Naive thymus-derived CD4-positive, alpha-beta T cell (primary cell): ENCODE data around the gene KIAA0040. TPM values are rescaled to one million over a fixed set of nuclear protein-coding genes. Genes with fewer than 3 reads are reported as not detected.

ENCODE experiments used
- ATAC-seq: fragments of 150-1000 bp; cut with Tn5 transposase; 2 replicates; pipeline ENCODE4 v1.10.0; 2021; ENCODE audit warnings: mild to moderate bottlenecking, moderate library complexity
- CTCF ChIA-PET: fragments of 350-600 bp; sonication (Branson Sonifier 250); formaldehyde crosslinking; loops from one replicate; lab custom pipeline; 2021; ENCODE audit warnings: antibody characterized with exemption; lab: Charles Lee
- POLR2A ChIA-PET: fragments of 350-600 bp; sonication (Branson Sonifier 250); formaldehyde crosslinking; loops from one replicate; lab custom pipeline; 2021; ENCODE audit warnings: antibody characterized with exemption, inconsistent platforms; lab: Charles Lee
- DNase-seq, 9 donors: peaks; one replicate each; pipeline versions ENCODE4 v3.0.0 to v3.0.0-alpha.2; 2020 to 2022; ENCODE audit warnings: mixed read lengths in 1 of 9
- H3K27ac ChIP-seq: one replicate; pipeline ENCODE4 v1.7.0; 2013; ENCODE audit warnings: mild to moderate bottlenecking, low read depth, low read length, moderate library complexity
- H3K27me3 ChIP-seq, 2 donors: one replicate each; pipeline ENCODE4 v1.7.0; 2013; ENCODE audit warnings: low read length in 2 of 2, mild to moderate bottlenecking in 2 of 2, moderate library complexity in 2 of 2; ENCODE audit not compliant: control insufficient read depth in 2 of 2, insufficient read depth in 2 of 2
- H3K36me3 ChIP-seq, 3 experiments: 1 replicate in 2 of 3; 2 replicates in 1 of 3; pipeline ENCODE4 v1.7.0; 2013; ENCODE audit warnings: low read length in 3 of 3, mild to moderate bottlenecking in 3 of 3, moderate library complexity in 1 of 3; ENCODE audit not compliant: insufficient read depth in 3 of 3, control insufficient read depth in 2 of 3
- H3K4me1 ChIP-seq, 2 donors: one replicate each; pipeline ENCODE4 v1.7.0; 2013; ENCODE audit warnings: low read length in 2 of 2, mild to moderate bottlenecking in 2 of 2, moderate library complexity in 1 of 2; ENCODE audit not compliant: control insufficient read depth in 2 of 2, insufficient read depth in 2 of 2
- H3K4me3 ChIP-seq: 2 replicates; pipeline ENCODE4 v1.7.0; 2013; ENCODE audit warnings: mild to moderate bottlenecking, low read length
- H3K9me3 ChIP-seq, 3 experiments: 1 replicate in 2 of 3; 2 replicates in 1 of 3; pipeline ENCODE4 v1.7.0; 2013; ENCODE audit warnings: low read length in 3 of 3; ENCODE audit not compliant: control insufficient read depth in 2 of 3
- H3K27ac Mint-ChIP-seq, 9 donors: one replicate each; pipeline ENCODE4 v1.8.0; 2020 to 2022; ENCODE audit warnings: mixed read lengths in 9 of 9, mild to moderate bottlenecking in 8 of 9, moderate library complexity in 5 of 9, inconsistent platforms in 2 of 9
- H3K27me3 Mint-ChIP-seq, 5 donors: one replicate each; pipeline ENCODE4 v1.8.0; 2021 to 2022; ENCODE audit warnings: mixed read lengths in 5 of 5, mild to moderate bottlenecking in 1 of 5
- H3K36me3 Mint-ChIP-seq, 5 donors: one replicate each; pipeline ENCODE4 v1.8.0; 2020 to 2022; ENCODE audit warnings: mixed read lengths in 5 of 5, mild to moderate bottlenecking in 3 of 5, inconsistent platforms in 1 of 5
- H3K4me1 Mint-ChIP-seq, 7 donors: one replicate each; pipeline ENCODE4 v1.8.0; 2020 to 2022; ENCODE audit warnings: mixed read lengths in 7 of 7, mild to moderate bottlenecking in 3 of 7, inconsistent platforms in 1 of 7
- H3K4me3 Mint-ChIP-seq, 10 donors: one replicate each; pipeline ENCODE4 v1.8.0; 2020 to 2022; ENCODE audit warnings: mild to moderate bottlenecking in 10 of 10, mixed read lengths in 10 of 10, moderate library complexity in 6 of 10, inconsistent platforms in 2 of 10
- H3K9me3 Mint-ChIP-seq, 11 donors: one replicate each; pipeline ENCODE4 v1.8.0; 2020 to 2022; ENCODE audit warnings: mixed read lengths in 11 of 11, mild to moderate bottlenecking in 4 of 11, inconsistent platforms in 1 of 11, moderate library complexity in 1 of 11
- intact Hi-C, 2 donors: fragments of 100-400 bp; cut with micrococcal nuclease; formaldehyde crosslinking; loops; one replicate each; pipeline ENCODE4 v1.15.1; 2023
- polyA plus RNA-seq, 2 donors: library from polyadenylated mRNA; unstranded; fragments of 300-500 nt; fragmentation: Illumina TruSeq; gene quantifications; one replicate each; pipeline ENCODE4 v1.2.3, GENCODE V29; 2021
- total RNA-seq, 6 experiments: library from RNA in 5 of 6; stranded (reverse) in 5 of 6; gene quantifications; 1 replicate in 5 of 6; 2 replicates in 1 of 6; pipeline ENCODE4 v1.2.3 and lab custom pipeline; 2021 to 2026

Gene KIAA0040
- 10 to 100 TPM; 21.7 to 88.1 (median 27.0) TPM for total RNA-seq
- 10 to 100 TPM; 31.7 to 33.0 TPM for polyA plus RNA-seq
- total RNA-seq (lab: John Stamatoyannopoulos, UW), result 51.3 reads per million, percentile 72 among the genes with 10 or more reads in this experiment

GRCh38 chr1:175192630-175193526 lies at the start of gene KIAA0040:
Gene KIAA0040, minus strand, starts transcription at chr1:175192776. Its CDS starts 31,763 bp downstream, at chr1:175161013.
- ATAC-seq (peak; percentile 78), DNase-seq (peak; percentile 25 to 66 (median 40))
- H3K36me3 Mint-ChIP-seq, result peaks cover 0 to 35% (median 0%) of the 10 kb centered on the region in 5 donors
- intact Hi-C loops, result loop anchor here (1.0 to 10.0 kb wide), 8 partner anchors 13 to 1326 kb away; partner anchors contain the start of genes CACYBP (in 1 of the 2), GAS5 (in 1 of the 2), MRPS14 (in 1 of the 2) and ZBTB37 (in 1 of the 2)
- peak within 1 kb of the TSS; percentile 90 for H3K4me3 ChIP-seq
- H3K27me3 Mint-ChIP-seq, result no peaks in the 10 kb centered on the region
- H3K4me1 Mint-ChIP-seq, result peaks cover 40 to 67% (median 53%) of the 10 kb centered on the region in 7 donors
- ChIA-PET CTCF (interaction anchor here (0.7 to 1.8 kb wide), 5 partner anchors 10 to 41 kb away, joined by 3 to 6 read pairs (median 4); no protein-coding TSS in a partner anchor), POLR2A (interaction anchor here (0.8 to 5.4 kb wide), 3 partner anchors 16 to 194 kb away, joined by 3 to 42 read pairs (median 5); partner anchors contain the start of gene CACYBP)
- H3K4me3 Mint-ChIP-seq, result peak within 1 kb of the TSS; percentile 89 to 100 (median 97)
- H3K9me3 ChIP-seq, result no peaks in the 10 kb centered on the region
- no peaks in the 10 kb centered on the region for H3K9me3 Mint-ChIP-seq
- peak within 1 kb of the TSS; percentile 80 for H3K27ac ChIP-seq
- peaks cover 38 to 43% of the 10 kb centered on the region in 2 donors for H3K4me1 ChIP-seq
- H3K27ac Mint-ChIP-seq, result peak within 1 kb of the TSS; percentile 73 to 97 (median 92)
- no peaks in the 10 kb centered on the region for H3K27me3 ChIP-seq
- peaks cover 0 to 6% (median 0%) of the 10 kb centered on the region in 3 experiments for H3K36me3 ChIP-seq

- Histone ChIP-seq H3K27ac (no peak overlapping the region), H3K27me3 (no peaks in the 10 kb centered on the region), H3K4me1 (peaks cover 0 to 12% of the 10 kb centered on the region in 2 donors), H3K4me3 (no peak overlapping the region), H3K36me3 (no peaks in the 10 kb centered on the region), H3K9me3 (no peaks in the 10 kb centered on the region)
- ChIA-PET POLR2A (no interaction called here), CTCF (no interaction called here)
- intact Hi-C loops, result loop anchor here (1.0 to 5.0 kb wide), 4 partner anchors 28 to 45 kb away; partner anchors contain the start of gene KIAA0040 (in 2 of the 2)
- DNase-seq (no peak), ATAC-seq (no peak)
- H3K9me3 Mint-ChIP-seq, result peaks cover 0 to 26% (median 5%) of the 10 kb centered on the region in 11 donors
- peak overlapping the region in 1 of 10 donors; percentile 53 for H3K4me3 Mint-ChIP-seq
- H3K4me1 Mint-ChIP-seq, result peaks cover 13 to 35% (median 25%) of the 10 kb centered on the region in 7 donors
- peak overlapping the region in 1 of 9 donors; percentile 62 for H3K27ac Mint-ChIP-seq
- peaks cover 0 to 41% (median 0%) of the 10 kb centered on the region in 5 donors for H3K36me3 Mint-ChIP-seq
- H3K27me3 Mint-ChIP-seq, result peaks cover 0 to 4% (median 0%) of the 10 kb centered on the region in 5 donors
Observed at GRCh38 chr1:175237389-175237788, 44.8 kb upstream of the KIAA0040 start.

GRCh38 chr1:175234639-175235038 lies 42.1 kb upstream of the KIAA0040 start:
- ChIA-PET POLR2A (interaction anchor here (0.7 kb wide), 1 partner anchor 19 kb away, joined by 3 read pairs; no protein-coding TSS in a partner anchor), CTCF (interaction anchor here (0.6 to 1.3 kb wide), 2 partner anchors 13 to 75 kb away, joined by 3 read pairs; no protein-coding TSS in a partner anchor)
- Mint-ChIP-seq H3K27ac (no peak overlapping the region), H3K9me3 (peaks cover 0 to 24% (median 0%) of the 10 kb centered on the region in 11 donors), H3K27me3 (no peaks in the 10 kb centered on the region), H3K4me3 (peak overlapping the region in 6 of 10 donors; percentile 4 to 68 (median 44)), H3K36me3 (peaks cover 0 to 41% (median 0%) of the 10 kb centered on the region in 5 donors), H3K4me1 (peaks cover 13 to 35% (median 25%) of the 10 kb centered on the region in 7 donors)
- Histone ChIP-seq H3K27me3 (no peaks in the 10 kb centered on the region), H3K9me3 (no peaks in the 10 kb centered on the region), H3K4me1 (peaks cover 0 to 12% of the 10 kb centered on the region in 2 donors), H3K4me3 (no peak overlapping the region), H3K36me3 (no peaks in the 10 kb centered on the region), H3K27ac (no peak overlapping the region)
- no peak for DNase-seq
- ATAC-seq, result no peak
- intact Hi-C loops, result loop anchor here in 1 of 2 donors (5.0 kb wide), 2 partner anchors 38 to 42 kb away; partner anchors contain the start of gene KIAA0040

- intact Hi-C loops, result no loop called here
- peaks cover 0 to 19% (median 0%) of the 10 kb centered on the region in 11 donors for H3K9me3 Mint-ChIP-seq
- ChIA-PET POLR2A (no interaction called here), CTCF (no interaction called here)
- H3K36me3 ChIP-seq, result no peaks in the 10 kb centered on the region
- H3K9me3 ChIP-seq, result no peaks in the 10 kb centered on the region
- H3K27me3 ChIP-seq, result no peaks in the 10 kb centered on the region
- DNase-seq (no peak), ATAC-seq (no peak)
- peaks cover 0 to 12% of the 10 kb centered on the region in 2 donors for H3K4me1 ChIP-seq
- no peaks in the 10 kb centered on the region for H3K27me3 Mint-ChIP-seq
- H3K27ac ChIP-seq, result no peak overlapping the region
- H3K4me1 Mint-ChIP-seq, result peaks cover 15 to 30% (median 25%) of the 10 kb centered on the region in 7 donors
- peaks cover 0 to 23% (median 0%) of the 10 kb centered on the region in 5 donors for H3K36me3 Mint-ChIP-seq
- H3K27ac Mint-ChIP-seq, result no peak overlapping the region
- H3K4me3 Mint-ChIP-seq, result no peak overlapping the region
- H3K4me3 ChIP-seq, result no peak overlapping the region
Observed at GRCh38 chr1:175232335-175232734, 39.8 kb upstream of the KIAA0040 start.

DNA sequence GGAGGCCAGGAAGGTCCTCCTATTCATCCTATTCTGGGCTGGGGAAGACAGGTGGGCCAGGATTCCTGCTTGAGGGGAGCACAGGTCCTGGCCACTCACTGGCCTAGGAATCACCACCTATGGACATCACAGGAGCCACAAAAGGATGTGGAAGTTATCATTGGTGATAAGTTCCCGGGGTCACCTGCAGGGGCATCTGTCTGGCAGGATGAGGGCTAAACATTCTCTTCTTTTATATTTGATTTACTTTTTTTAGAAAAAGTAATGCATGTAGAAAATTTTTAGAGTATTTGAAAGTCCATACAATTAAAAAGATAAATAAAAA lies 33.2 kb upstream of the KIAA0040 start:
- ChIA-PET CTCF (interaction anchor here (1.2 kb wide), 1 partner anchor 71 kb away, joined by 3 read pairs; no protein-coding TSS in a partner anchor), POLR2A (no interaction called here)
- no peak overlapping the region for H3K27ac ChIP-seq
- H3K27ac Mint-ChIP-seq, result no peak overlapping the region
- intact Hi-C loops, result loop anchor here in 1 of 2 donors (1.0 kb wide), 1 partner anchor 15 kb away; no protein-coding TSS in a partner anchor
- H3K4me1 ChIP-seq, result no peaks in the 10 kb centered on the region
- no peaks in the 10 kb centered on the region for H3K27me3 ChIP-seq
- no peaks in the 10 kb centered on the region for H3K36me3 Mint-ChIP-seq
- H3K36me3 ChIP-seq, result no peaks in the 10 kb centered on the region
- H3K4me3 ChIP-seq, result no peak overlapping the region
- no peaks in the 10 kb centered on the region for H3K9me3 Mint-ChIP-seq
- ATAC-seq, result no peak
- no peak for DNase-seq
- peaks cover 0 to 3% (median 0%) of the 10 kb centered on the region in 7 donors for H3K4me1 Mint-ChIP-seq
- no peak overlapping the region for H3K4me3 Mint-ChIP-seq
- no peaks in the 10 kb centered on the region for H3K27me3 Mint-ChIP-seq
- H3K9me3 ChIP-seq, result no peaks in the 10 kb centered on the region

GRCh38 chr1:175222296-175222938 lies 29.8 kb upstream of the KIAA0040 start:
- Mint-ChIP-seq H3K9me3 (no peaks in the 10 kb centered on the region), H3K27ac (no peak overlapping the region), H3K4me1 (peaks cover 11 to 16% (median 13%) of the 10 kb centered on the region in 7 donors), H3K4me3 (no peak overlapping the region), H3K36me3 (no peaks in the 10 kb centered on the region), H3K27me3 (peaks cover 0 to 1% (median 0%) of the 10 kb centered on the region in 5 donors)
- ChIA-PET CTCF (no interaction called here), POLR2A (no interaction called here)
- Histone ChIP-seq H3K27me3 (no peaks in the 10 kb centered on the region), H3K4me1 (no peaks in the 10 kb centered on the region), H3K9me3 (no peaks in the 10 kb centered on the region), H3K36me3 (no peaks in the 10 kb centered on the region), H3K27ac (no peak overlapping the region), H3K4me3 (no peak overlapping the region)
- intact Hi-C loops, result no loop called here
- ATAC-seq (no peak), DNase-seq (no peak)
